SIG-M5 treated with dmso at 0.1 percent for 504 hours (cell line): Measurements from ENCODE around the gene SNCB.
"Not testable (repeated sequence)": the region's sequence is repeated elsewhere in the genome, so short reads cannot be mapped to it uniquely, and the experiment has no call there.

Source experiments
- DNase-seq: peaks from one replicate; lab custom pipeline; 2025; ENCODE audit not compliant: unreplicated experiment; lab: John Stamatoyannopoulos, UW

SNCB gene

DNA sequence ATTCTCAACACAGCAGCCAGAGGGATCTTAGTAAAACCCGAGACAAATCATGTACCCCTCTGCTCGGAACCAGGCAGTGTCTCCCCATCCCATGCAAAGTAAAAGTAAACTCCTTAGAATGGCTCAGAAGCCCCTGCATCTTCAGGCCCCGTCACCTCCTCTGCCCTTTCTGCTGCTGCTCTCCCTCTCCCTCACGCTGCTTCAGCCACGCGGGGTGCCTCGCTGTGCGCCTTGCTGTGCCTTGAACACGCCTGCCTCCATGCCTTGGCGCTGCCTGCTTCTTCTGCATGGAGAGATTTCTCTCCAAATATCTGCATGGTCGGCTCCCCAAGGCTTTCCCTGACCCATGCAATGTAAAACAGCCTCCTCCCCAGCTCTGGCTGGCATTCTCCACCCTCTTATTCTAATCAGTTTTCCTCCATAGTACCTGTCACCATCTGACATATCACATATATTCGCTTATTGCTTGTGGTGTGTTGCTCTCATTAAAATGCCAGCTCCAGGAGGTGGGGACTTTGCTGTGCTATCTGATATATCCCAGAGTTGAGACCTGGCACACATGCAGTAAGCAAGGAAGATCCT, 28.3 kb downstream of the SNCB start:
- no peak for DNase-seq

DNA sequence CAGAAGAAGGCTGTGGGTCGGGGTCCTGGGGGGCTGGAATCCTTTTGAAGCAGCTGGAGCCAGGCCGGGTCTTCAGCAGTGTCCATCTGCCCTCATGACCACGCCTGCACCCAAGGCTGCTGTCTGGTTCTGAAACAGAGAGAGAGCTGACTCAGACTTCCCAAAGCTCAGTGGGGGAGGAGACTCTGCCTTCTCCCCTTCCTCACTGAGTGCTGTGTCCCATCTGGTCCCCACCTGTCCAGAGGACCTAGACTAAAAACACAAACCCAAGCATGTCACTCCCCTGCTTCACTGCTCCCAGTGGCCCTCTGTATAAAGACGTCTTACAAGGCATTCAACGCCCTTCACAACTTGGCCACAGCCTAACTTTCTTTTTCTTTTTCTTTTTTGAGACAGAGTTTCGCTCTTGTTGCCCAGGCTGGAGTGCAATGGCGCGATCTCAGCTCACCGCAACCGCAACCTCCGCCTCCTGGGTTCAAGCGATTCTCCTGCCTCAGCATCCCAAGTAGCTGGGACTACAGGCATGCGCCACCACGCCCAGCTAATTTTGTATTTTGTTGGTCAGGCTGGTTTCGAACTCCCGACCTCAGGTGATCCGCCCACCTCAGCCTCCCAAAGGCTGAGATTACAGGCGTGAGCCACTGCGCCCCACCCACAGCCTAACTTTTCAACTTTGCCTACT, 30.4 kb downstream of the SNCB start:
- DNase-seq = not testable (repeated sequence)

DNA sequence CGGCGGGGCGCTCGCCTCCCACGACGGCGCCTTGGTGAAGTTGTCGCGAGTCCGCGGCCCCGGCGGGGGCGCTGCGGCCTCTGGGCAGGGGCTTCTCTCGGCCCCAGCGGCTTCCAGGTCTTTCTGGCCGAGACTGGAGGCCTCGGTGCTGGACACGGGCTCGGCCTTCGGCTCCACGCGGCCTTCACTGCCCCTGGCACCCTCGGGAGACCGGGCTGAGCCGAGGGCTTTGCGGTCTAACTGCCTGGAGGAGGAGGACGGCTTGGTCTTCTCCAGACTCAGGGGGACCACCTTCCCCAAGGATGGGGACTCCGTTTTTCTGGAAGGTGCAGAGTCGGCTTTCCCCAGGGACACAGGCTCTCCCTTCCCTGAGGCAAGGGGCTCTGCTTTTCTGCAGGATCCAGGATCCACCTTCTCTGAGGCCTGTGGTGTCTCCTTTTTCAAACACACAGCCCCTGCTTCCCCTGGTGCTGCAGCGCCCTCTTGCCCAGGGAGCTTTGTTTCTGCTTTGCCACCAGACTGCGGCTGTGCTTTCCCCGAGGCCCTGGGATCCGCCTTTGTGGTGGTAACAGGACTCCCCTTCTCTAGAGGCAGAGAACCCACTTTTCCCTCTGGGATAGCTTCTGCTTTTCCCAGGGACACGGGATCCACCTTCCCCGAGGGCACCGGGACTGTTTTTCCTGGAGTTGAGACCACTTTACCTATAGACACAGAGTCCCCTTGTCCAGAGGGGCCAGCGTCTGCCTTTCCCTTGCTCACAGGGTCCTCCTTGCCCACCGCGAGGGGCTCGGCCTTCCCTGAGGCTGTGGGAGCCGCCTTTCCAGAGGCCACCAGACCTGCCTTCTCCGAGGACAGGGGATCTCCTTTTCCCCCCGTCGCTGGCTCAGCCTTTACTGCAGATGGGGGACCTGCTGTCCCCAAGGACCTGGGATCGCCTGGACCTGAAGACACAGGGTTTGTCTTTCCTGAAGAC, 32.6 kb downstream of the SNCB start:
- DNase-seq = no peak

DNA sequence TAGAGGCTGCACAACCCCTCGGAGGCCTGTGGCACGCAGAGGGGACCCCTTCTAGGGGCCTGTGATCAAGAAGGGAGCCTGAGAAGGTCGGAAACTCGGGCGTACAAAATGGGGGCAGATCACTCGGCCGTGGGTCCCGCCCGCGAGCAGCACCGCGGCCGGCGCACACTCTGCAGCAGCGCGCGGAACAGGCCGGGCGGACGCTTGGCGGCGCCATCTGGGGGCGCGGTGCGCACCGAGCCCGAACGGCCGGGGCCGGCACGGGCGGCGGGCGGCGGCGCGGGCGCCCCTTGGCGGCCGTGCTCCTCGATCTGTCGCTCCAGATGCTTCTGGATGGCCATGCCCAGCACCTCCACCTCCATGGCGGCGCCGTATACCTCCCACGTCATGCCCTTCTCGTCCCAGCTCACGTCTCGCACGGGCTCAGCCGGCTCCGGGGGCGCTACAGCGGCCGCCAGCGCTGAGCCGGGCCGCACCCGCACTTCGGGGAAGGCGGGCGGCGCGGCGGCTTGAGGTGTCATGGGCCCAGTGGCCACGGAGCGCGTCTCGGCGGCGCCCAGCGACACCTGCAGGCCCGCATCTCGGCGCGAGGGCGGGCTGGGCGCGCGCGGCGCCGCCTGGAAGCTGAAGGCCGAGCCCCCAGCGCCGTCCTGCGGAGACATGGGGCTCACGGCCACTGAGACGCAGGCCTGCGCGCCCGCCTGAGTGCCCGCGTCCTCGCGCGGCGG, 33.5 kb downstream of the SNCB start:
- no peak for DNase-seq

DNA sequence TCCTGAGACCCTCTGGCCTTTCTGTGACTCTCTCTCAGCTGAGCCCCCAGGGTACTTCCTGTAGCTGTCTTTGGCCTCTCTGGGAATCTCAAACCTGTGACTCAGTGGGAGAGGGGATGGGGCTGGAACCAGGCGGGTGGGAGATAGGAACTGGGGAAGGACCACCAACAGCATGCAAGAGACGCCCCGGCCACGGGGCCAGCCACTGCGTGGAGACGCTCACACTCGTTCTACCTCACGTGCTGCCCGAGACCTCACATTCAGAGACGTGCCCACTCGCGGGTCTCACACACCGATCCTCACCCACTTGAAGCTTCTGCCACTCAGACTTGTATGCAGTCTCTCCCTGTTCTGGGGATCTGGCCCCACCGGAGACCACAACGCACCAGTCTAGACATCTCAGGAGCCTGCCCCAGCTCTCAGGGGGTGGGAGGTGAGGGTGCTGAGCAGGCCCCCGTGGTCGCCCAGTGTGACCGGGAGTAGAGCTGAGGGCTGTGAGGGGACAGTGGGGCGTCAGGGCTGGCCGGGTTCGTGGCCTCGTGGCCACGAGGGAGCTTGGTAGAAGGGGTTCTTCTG, 34.2 kb downstream of the SNCB start:
- no peak for DNase-seq

DNA sequence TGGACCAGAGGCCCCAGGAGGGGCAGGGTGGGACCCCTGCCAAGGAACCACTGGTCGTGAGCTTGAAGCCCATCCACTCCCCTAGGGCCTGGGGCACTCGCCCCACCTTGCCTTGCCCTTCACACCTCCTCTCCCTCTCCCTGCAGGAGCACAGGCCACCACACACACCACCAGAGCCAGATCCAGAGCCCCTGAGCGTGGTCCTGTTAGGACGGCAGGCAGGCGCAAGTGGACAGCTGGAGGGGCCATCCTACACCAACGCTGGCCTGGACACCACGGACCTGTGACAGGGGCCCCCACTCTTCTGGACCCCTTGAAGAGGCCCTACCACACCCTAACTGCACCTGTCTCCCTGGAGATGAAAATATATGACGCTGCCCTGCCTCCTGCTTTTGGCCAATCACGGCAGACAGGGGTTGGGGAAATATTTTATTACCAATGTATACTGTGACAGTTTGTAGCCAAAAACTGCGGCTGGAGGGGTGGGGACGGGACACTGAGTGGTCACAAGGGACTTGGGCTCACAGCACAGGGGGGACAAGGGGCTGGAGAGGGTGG, 34.9 kb downstream of the SNCB start:
- no peak for DNase-seq

DNA sequence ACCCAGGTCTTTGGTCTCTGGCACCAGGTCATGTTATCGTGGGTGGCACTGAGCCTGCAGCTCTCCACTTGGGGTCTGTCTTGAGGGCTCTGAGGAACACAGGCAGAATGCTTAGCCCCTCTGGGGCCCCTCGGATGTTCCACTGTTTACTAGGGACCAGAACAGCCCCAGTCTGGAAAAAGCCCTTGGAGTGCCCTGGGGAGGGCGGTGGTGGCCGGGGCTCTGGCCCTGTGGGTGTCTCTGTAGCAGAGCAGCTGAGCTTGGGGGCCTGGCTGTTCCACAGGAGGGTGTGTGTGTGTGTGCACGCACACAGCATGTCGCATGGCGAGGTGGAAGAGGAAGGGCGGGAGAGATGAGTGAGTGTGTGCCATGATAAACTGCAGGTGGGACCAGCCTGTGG, 35.8 kb downstream of the SNCB start:
- no peak for DNase-seq

DNA sequence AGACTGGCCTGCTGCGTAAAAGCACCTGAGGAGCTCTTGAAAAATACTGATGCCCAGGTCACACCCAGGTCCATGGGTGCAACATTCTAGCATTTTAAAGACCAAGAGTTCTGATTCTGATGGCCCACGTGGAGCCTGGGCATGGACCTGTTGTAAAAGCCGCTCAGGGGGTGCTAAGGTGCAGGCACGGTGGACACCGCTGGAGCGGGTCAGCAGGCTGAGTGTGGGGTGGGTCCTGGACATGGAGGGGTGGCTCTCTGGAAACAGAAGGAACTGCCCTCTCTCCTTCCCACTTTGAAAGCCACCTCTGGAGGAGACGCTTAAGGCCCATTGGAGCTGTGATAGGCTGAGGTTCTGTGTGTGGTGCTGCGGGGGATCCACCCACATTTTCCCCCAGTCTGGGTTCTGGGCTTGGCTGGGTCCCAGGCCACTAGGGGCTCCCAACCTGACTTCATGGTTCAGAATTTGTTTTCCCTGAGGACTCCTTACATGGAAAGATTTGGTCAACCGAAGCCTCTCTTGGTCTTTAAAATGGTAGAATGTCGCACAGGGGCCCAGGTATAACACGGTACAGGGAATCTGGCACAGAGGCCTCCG, 37.0 kb downstream of the SNCB start:
- no peak for DNase-seq

DNA sequence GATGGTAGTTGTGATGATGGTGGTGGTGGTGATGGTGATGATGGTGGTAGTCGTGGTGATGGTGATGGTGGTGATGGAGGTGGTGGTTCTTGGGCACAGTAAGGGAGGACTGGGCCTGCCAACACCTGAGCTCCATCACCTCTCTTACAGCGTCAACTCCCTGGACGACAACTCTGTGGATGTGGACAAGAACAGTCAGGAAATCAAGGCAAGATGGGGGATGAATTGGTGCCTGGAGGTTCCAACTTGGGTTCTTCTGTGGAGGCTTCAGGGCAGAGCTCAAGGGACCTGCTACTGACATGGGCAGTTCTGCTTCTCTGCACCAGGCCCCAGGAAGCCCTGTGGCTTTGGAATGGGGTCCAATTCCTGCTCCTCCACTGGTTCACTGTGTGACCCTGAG, 37.8 kb downstream of the SNCB start:
- no peak for DNase-seq

DNA sequence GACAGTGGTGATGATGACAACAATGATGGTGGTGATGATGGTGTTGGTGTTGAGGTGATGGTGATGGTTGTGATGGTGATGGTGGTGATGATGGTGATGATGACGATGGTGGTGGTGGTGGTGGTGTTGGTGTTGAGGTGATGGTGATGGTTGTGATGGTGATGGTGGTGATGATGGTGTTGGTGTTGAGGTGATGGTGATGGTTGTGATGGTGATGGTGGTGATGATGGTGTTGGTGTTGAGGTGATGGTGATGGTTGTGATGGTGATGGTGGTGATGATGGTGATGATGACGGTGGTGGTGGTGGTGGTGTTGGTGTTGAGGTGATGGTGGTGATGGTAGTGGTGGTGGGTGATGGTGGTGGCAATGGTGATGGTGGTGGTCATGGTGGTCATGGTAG, 38.7 kb downstream of the SNCB start:
- DNase-seq = not testable (repeated sequence)

DNA sequence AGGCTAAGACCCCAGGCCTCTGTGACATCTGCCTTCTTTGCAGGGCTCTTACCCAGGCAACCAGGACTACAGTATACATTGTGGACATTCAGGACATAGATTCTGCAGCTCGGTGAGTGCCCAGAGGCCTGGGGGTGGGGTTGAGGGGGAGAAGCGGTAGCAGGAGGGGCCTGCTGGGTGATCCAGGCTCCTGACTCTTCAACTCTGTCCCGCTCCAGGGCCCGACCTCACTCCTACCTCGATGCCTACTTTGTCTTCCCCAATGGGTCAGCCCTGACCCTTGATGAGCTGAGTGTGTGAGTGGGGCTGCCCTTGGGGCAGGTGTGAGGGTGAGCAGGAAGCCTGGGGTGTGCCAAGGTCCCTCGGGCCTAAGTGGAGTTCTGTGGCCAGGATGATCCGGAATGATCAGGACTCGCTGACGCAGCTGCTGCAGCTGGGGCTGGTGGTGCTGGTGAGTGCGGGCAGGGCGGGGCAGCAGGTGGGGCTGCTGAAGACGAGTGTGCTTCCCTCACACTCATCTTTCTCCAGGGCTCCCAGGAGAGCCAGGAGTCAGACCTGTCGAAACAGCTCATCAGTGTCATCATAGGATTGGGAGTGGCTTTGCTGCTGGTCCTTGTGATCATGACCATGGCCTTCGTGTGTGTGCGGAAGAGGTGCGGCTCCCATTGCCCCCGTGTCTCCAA, 40.2 kb downstream of the SNCB start:
- DNase-seq = no peak

DNA sequence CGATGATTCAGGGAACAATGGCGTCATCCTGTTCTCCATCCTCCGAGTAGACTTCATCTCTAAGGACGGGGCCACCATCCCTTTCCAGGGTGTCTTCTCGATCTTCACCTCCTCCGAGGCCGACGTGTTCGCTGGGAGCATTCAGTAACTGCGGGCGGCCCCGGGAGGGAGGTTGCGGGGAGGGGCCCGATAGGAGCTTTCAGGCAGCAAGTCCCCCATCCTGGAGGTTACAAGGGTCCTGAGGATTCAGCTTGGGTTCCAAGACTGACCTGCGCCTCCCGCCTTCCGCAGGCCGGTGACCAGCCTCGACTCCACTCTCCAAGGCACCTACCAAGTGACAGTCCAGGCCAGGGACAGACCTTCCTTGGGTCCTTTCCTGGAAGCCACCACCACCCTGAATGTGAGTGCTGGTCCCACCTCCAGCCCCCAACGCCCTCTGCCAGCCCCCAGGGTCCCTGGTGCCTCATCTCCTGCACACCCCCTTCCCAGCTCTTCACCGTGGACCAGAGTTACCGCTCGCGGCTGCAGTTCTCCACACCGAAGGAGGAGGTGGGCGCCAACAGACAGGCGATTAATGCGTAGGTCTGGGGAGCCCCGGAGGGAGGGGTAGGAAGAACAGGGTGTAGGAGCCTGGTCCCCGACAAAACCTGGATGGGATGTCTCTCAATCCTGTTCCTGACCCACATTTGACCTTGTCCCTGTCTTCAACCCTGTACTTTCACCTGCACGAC, 41.1 kb downstream of the SNCB start:
- no peak for DNase-seq

DNA sequence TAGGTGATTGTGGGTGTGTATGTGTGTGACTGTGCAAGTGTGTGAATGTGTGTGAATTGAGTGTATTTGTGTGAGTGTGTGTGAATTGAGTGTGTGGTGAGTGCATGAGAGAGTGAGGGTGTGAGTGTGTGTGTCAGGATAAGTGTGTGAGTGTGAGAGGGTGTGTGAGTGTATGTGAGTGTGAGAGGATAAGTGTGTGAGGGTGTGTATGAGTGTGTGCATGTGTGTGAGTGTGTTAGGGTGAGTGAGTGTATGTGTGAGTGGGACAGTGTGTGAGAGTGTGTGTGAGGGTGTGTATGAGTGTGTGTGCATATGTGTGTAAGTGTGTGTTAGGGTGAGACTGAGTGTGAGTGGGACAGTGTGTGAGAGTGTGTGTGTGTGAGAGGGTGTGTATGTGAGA, 42.0 kb downstream of the SNCB start:
- DNase-seq = no peak

DNA sequence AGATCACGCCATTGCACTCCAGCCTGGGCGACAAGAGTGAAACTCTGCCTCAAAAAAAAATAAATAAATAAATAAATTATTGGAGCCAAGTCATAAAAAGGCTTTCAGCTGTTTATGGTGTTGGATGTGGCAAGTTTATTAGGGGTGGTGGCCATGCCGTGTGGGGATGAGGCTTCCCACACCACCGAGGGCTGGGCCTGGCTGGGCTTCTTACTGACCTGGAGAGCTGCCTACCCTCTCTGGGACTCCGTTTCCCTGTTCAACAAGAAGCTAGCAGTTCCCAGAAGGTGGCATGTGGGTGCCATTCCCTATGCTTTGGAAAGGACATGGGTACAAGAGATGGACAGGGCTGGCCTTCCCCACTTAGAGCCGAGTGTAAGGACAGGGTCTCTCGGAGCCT, 42.9 kb downstream of the SNCB start:
- DNase-seq = no peak

DNA sequence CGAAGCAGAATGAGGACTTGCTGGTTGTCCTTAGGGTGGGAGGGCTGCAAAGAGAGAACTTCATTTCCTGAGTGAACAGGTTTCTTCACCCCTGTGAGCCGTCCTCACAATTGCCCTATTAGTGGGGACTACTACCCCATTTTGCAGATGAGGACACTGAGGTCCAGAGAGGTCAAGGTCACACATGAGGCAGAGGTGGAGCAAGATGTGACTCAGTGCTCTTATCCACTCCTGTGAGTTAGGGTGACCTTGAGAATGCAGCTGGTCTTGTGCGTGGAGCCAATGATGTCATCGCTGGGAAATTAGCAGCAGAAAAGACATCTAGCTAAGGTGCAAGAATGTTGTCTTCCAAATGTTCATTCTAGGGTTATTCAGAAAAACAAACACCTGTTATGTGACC, 47.3 kb downstream of the SNCB start:
- no peak for DNase-seq

DNA sequence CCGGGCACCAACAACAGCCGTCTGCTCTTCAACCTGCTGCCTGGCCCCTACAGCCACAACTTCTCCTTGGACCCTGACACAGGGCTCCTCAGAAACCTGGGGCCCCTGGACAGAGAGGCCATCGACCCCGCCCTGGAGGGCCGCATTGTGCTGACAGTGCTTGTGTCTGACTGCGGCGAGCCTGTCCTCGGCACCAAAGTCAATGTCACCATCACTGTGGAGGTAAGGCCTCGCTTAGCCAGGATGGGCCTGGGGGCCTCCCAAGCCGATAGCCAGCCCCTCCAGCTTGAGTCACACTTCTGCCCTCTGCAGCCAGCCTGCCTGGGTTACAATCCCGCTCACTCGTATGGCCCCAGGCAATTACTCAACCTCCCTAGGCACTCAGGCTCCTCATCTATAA, 49.0 kb downstream of the SNCB start:
- no peak for DNase-seq

DNA sequence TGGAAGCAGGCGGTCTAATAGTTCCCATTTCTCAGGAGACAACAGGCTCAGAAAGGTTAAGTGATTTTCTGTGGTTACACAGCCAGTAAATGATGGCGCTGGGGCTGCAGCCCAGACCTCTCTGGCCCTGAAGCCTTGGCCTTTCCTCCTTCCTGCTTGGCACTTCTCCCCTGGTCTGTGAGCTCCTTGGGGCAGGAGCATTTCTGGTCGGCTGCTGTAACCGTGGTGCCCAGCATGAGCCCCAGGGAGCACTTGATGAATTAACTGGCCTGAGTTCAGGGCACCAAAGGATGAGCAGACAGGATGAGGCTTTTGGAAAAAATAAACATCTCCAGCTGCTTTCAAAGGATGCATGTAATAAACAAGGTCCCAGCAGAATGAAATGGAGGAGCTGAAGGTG, 51.0 kb downstream of the SNCB start:
- no peak for DNase-seq

DNA sequence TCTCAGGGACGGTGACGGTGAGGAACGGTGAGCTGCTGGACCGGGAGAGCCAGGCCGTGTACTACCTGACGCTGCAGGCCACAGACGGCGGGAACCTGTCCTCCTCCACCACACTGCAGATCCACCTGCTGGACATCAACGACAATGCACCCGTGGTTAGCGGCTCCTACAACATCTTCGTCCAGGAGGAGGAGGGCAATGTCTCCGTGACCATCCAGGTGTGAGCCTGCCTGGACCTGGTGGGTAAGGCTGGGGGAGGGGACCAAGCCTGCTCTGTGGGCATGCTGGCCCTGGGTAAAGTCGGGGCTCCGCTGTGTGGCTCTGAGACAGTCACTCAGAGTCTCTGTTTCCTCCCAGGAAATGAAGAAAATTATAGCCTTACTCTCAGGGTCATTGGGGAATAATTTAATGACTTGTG, 51.9 kb downstream of the SNCB start:
- DNase-seq = peak; percentile 54
